K562 (cell line): ENCODE data around the gene SLC22A7. TPM values are rescaled to one million over a fixed set of nuclear protein-coding genes. Genes with fewer than 3 reads are reported as not detected.

Experiments used
- ATAC-seq: fragments of 200-7000 bp; cut with Tn5 transposase; 3 replicates; pipeline ENCODE4 v1.9.1; 2020; ENCODE audit warnings: moderate library complexity
- BruUV-seq: library from RNA; stranded (reverse); fragments of 400-500 nt; replicated peaks from 2 replicates; lab custom pipeline; 2021; lab: Mats Ljungman, UMichigan
- CTCF ChIA-PET: fragments of 300-600 bp; formaldehyde crosslinking; extraction: SDS; loops from one replicate; lab custom pipeline; 2021; ENCODE audit warnings: low intra/inter-chr PET ratio; lab: Yijun Ruan, JAX
- POLR2A ChIA-PET: fragments of 300-600, 350-650 bp; sonication (Branson Sonifier 250); formaldehyde crosslinking; extraction: SDS; loops from one replicate; lab custom pipeline; 2021; ENCODE audit warnings: antibody characterized with exemption, inconsistent platforms; lab: Yijun Ruan, JAX
- DNase-seq, 4 experiments: peaks; one replicate each; pipeline versions ENCODE4 v3.0.0 to v3.0.0-alpha.2; 2011 to 2018; ENCODE audit warnings: low spot score in 3 of 4, mixed read lengths in 3 of 4; ENCODE audit errors: extremely low read depth in 1 of 4
- FAIRE-seq: peaks from 2 replicates; lab custom pipeline; 2011; peaks lifted over from hg19 to GRCh38; lab: Jason Lieb, UNC
- H2AFZ ChIP-seq: 2 replicates; pipeline ENCODE4 v1.6.0; 2011; ENCODE audit warnings: low read depth, low read length, control low read depth, inconsistent platforms
- H3K27ac ChIP-seq: fragments of 200-600 bp; 3 replicates; pipeline ENCODE4 v1.8.0; 2011; ENCODE audit warnings: low read depth, mild to moderate bottlenecking, control low read depth, inconsistent platforms, low read length, moderate library complexity, mixed read lengths; ENCODE audit errors: extremely low read depth
- H3K27me3 ChIP-seq, 2 experiments: fragments of 300-600 bp in 1 of 2; 2 replicates in 1 of 2; 3 replicates in 1 of 2; pipeline versions ENCODE4 v1.6.0 to v1.8.0; 2011; ENCODE audit warnings: inconsistent platforms in 2 of 2, low read length in 2 of 2, mild to moderate bottlenecking in 1 of 2, mixed read lengths in 1 of 2, moderate library complexity in 1 of 2; ENCODE audit not compliant: control insufficient read depth in 2 of 2, insufficient read depth in 2 of 2
- H3K36me3 ChIP-seq: fragments of 300-600 bp; 3 replicates; pipeline ENCODE4 v1.8.0; 2011; ENCODE audit warnings: mild to moderate bottlenecking, low read length, inconsistent platforms; ENCODE audit not compliant: control insufficient read depth, insufficient read depth
- H3K4me1 ChIP-seq, 2 experiments: fragments of 200-600 bp in 1 of 2; replicated peaks in 1 of 2; 2 replicates in 1 of 2; 3 replicates in 1 of 2; pipeline versions ENCODE4 v1.5.1 to v1.8.0; 2011; ENCODE audit warnings: inconsistent platforms in 2 of 2, low read length in 2 of 2, mild to moderate bottlenecking in 1 of 2, mixed read lengths in 1 of 2, moderate library complexity in 1 of 2; ENCODE audit not compliant: control insufficient read depth in 2 of 2, insufficient read depth in 2 of 2
- H3K4me2 ChIP-seq: 2 replicates; pipeline ENCODE4 v1.6.1; 2011; ENCODE audit warnings: low read length, control low read depth, inconsistent platforms, mixed read lengths; ENCODE audit not compliant: insufficient read depth
- H3K4me3 ChIP-seq: fragments of 200-600 bp; sonication (generic), shearing (Covaris generic); 2 replicates; pipeline ENCODE4 v1.5.1; 2016; ENCODE audit warnings: control low read depth, inconsistent platforms
- H3K79me2 ChIP-seq: fragments of 200-600 bp; 3 replicates; pipeline ENCODE4 v1.8.0; 2011; ENCODE audit warnings: low read length, inconsistent platforms; ENCODE audit not compliant: control insufficient read depth, insufficient read depth
- H3K9ac ChIP-seq, 2 experiments: 2 replicates each; pipeline versions ENCODE4 v1.6.0 to v1.6.1; 2011; ENCODE audit warnings: low read depth in 2 of 2, low read length in 2 of 2, control low read depth in 1 of 2, inconsistent platforms in 1 of 2, mild to moderate bottlenecking in 1 of 2, mixed read lengths in 1 of 2; ENCODE audit not compliant: insufficient read depth in 1 of 2
- H3K9me1 ChIP-seq: one replicate; pipeline ENCODE4 v1.6.0; 2011; ENCODE audit warnings: inconsistent platforms, mild to moderate bottlenecking, low read length, moderate library complexity; ENCODE audit not compliant: control insufficient read depth, insufficient read depth
- H3K9me3 ChIP-seq: replicated peaks from 2 replicates; pipeline ENCODE4 v1.5.1; 2011; ENCODE audit warnings: low read depth, low read length, inconsistent platforms; ENCODE audit not compliant: control insufficient read depth, insufficient read depth
- H4K20me1 ChIP-seq: replicated peaks from 2 replicates; pipeline ENCODE4 v1.6.1; 2011; ENCODE audit warnings: low read length, inconsistent platforms, mixed read lengths; ENCODE audit not compliant: control insufficient read depth, insufficient read depth
- CTBP1 ChIP-seq: fragments of 450-650 bp; IDR thresholded peaks from 2 replicates; pipeline ENCODE4 v1.6.1; 2016; ENCODE audit warnings: borderline replicate concordance
- ILF3 ChIP-seq: fragments of 450-650 bp; IDR thresholded peaks from 2 replicates; pipeline ENCODE4 v1.6.1; 2018; ENCODE audit warnings: antibody characterized with exemption, mild to moderate bottlenecking, moderate library complexity, borderline replicate concordance
- RBFOX2 ChIP-seq: fragments of 200-400 bp; formaldehyde crosslinking; IDR thresholded peaks from 2 replicates; pipeline ENCODE4 v1.6.1; 2017; ENCODE audit warnings: low read depth, mild to moderate bottlenecking, low read length, moderate library complexity
- TCF7 ChIP-seq: sonication (generic); IDR thresholded peaks from 2 replicates; pipeline ENCODE4 v1.6.1; 2016; ENCODE audit warnings: antibody characterized with exemption, borderline replicate concordance
- ZFX ChIP-seq: sonication (generic); formaldehyde crosslinking; IDR thresholded peaks from 2 replicates; pipeline ENCODE4 v1.8.0; 2022; ENCODE audit warnings: mild to moderate bottlenecking, missing genetic modification reagents, moderate library complexity
- ZNF197 ChIP-seq: fragments of 200-800 bp; sonication (Bioruptor generic); IDR thresholded peaks from 2 replicates; pipeline ENCODE4 v1.6.1; 2016; ENCODE audit warnings: low read depth, missing genetic modification characterization, missing compliant biosample characterization
- ZNF239 ChIP-seq: fragments of 250-450 bp; sonication (Bioruptor Pico); IDR thresholded peaks from 2 replicates; pipeline ENCODE4 v1.4.0; 2020; ENCODE audit warnings: mild to moderate bottlenecking
- ZNF24 ChIP-seq: fragments of 450-650 bp; IDR thresholded peaks from 2 replicates; pipeline ENCODE4 v1.6.1; 2016
- WGBS: fragments of 100-300 bp; shearing (Covaris generic); methylation state at CpG from one replicate; pipeline ENCODE4 v1.1.6; 2016; ENCODE audit warnings: low coverage, mixed read lengths; ENCODE audit not compliant: insufficient coverage; ENCODE audit errors: missing lambda C conversion rate; 5-methylcytosine and 5-hydroxymethylcytosine counted together
- in situ Hi-C: fragments of 300-500 bp; cut with MboI; formaldehyde crosslinking; loops from 4 replicates; pipeline ENCODE4 v1.15.0; 2018; ENCODE audit warnings: inconsistent platforms, mixed read lengths
- intact Hi-C: fragments of 100-400 bp; cut with micrococcal nuclease; formaldehyde crosslinking; loops from 2 replicates; pipeline ENCODE4 v1.14.2; 2022
- polyA plus RNA-seq, 8 experiments: library from polyadenylated mRNA; depleted of rRNA in 4 of 8; stranded (reverse) in 5 of 8; unstranded in 3 of 8; fragments of >200 nt; fragmentation: Nextera tagmentation in 2 of 8; fragmentation: Illumina TruSeq in 1 of 8; extraction: Ambion mirVana in 2 of 8; extraction: Trizol in 1 of 8; gene quantifications; 2 replicates each; pipeline versions ENCODE4 v1.2.1 to v1.2.3, GENCODE V29; 2011 to 2014; ENCODE audit warnings: inconsistent platforms in 1 of 8, missing spikeins in 1 of 8
- total RNA-seq, 7 experiments: library from RNA; depleted of rRNA in 6 of 7; stranded (reverse); fragments of >200 nt in 6 of 7; fragmentation: Illumina TruSeq in 2 of 7; extraction: Trizol in 2 of 7; gene quantifications; 2 replicates each; pipeline versions ENCODE4 v1.2.1 to v1.2.3, GENCODE V29; 2011 to 2021; ENCODE audit warnings: low replicate concordance in 1 of 7
- TF ChIP-seq, protein P1 (sequence below): fragments of 450-650 bp; IDR thresholded peaks from 2 replicates; pipeline ENCODE4 v1.6.1; 2016; ENCODE audit warnings: missing biosample characterization, missing genetic modification characterization
- TF ChIP-seq, protein P2 (sequence below), 2 experiments: IDR thresholded peaks; 2 replicates each; pipeline ENCODE4 v1.6.1; 2012; ENCODE audit warnings: improper control_type of control experiment in 2 of 2, low read depth in 2 of 2, low read length in 2 of 2, borderline replicate concordance in 1 of 2
- TF ChIP-seq, protein P3 (sequence below): fragments of 450-650 bp; IDR thresholded peaks from 2 replicates; pipeline ENCODE4 v1.7.0; 2016; ENCODE audit warnings: borderline replicate concordance
- TF ChIP-seq, protein P4 (sequence below): fragments of 450-650 bp; formaldehyde crosslinking; conservative IDR thresholded peaks from 2 replicates; pipeline ENCODE4 v1.4.0; 2022; ENCODE audit warnings: mild to moderate bottlenecking, missing genetic modification characterization
- TF ChIP-seq, protein P5 (sequence below): fragments of 250-450 bp; sonication (Bioruptor Pico); IDR thresholded peaks from 2 replicates; pipeline ENCODE4 v1.6.1; 2021; ENCODE audit warnings: mild to moderate bottlenecking
- TF ChIP-seq, protein P6 (sequence below): fragments of 250-450 bp; sonication (Bioruptor Pico); IDR thresholded peaks from 2 replicates; pipeline ENCODE4 v1.8.0; 2022; ENCODE audit warnings: moderate library complexity, mild to moderate bottlenecking, inconsistent platforms

Gene SLC22A7
- total and polyA plus RNA-seq, 9 of the 15 experiments (the other 6 are each of a cell fraction or from before 2014, with no cell fraction given): not detected

DNA sequence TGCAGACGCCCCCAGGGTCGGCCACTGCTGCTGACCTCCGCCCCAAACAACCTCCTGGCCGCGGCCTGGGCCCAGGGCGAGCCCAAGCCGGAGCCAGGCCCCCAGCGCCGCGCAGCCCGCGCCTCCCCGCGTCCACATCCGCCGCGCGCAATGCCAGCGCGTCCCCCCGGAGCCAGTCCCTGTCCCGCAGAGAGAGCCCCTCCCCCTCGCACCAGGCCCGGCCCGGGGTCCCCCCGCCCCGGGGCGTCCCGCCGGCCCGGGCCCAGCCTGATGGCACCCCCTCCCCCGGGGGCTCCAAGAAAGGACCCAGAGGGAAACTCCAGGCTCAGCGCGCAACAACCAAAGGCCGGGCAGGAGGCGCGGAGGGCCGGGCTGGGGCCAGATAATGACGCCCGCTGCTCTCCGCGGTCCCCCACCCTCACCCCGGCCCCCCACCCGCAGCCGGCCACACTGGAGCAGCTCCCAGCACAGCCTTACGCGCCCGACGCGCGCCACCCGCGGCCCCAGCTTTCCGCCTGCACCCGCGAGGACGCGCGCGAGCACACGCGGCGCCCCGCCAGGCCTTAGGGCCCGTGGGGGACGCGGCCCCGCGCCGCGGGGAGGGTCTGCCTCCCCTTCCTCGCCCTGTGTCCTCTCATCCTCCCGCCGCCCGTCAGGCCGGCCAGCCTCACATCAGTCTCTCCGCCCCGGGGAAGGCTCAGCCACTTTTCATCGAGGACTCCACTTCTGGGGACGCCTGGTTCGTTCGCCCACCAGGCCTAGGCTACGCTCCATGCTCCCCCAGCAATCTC lies 12.9 kb upstream of the SLC22A7 start:
- BruUV-seq: no TSS peak
- Histone ChIP-seq H3K9me3 (no peaks in the 10 kb centered on the region), H3K4me3 (no peak overlapping the region), H3K4me2 (no peak overlapping the region), H3K27ac (no peak overlapping the region), H3K36me3 (no peaks in the 10 kb centered on the region), H2AFZ (no peak overlapping the region), H3K79me2 (no peaks in the 10 kb centered on the region), H3K9ac (no peak overlapping the region), H3K9me1 (no peaks in the 10 kb centered on the region), H3K27me3 (peaks cover 41 to 73% of the 10 kb centered on the region in 2 experiments), H4K20me1 (0 out of 2 replicates have a peak, but pooled peaks cover 4% of the 10 kb centered on the region), H3K4me1 (peaks cover 0 to 24% of the 10 kb centered on the region in 2 experiments; a peak in 2 of 5 replicates)
- FAIRE-seq (no peak), DNase-seq (no peak), ATAC-seq (no peak)
- POLR2A ChIA-PET: interaction anchor here (0.6 kb wide), 1 partner anchor 406 kb away, joined by 4 read pairs; the partner anchor contains the start of gene RPL7L1
- WGBS: 9% methylated on average over 16 of the region's 83 CpGs
- intact Hi-C loops (no loop called here), in situ Hi-C loops (no loop called here)
- CTCF ChIA-PET: no interaction called here
- TF ChIP-seq ZNF197 (CRISPR knock-in tag): no peak
- TF ChIP-seq, protein P1, sequence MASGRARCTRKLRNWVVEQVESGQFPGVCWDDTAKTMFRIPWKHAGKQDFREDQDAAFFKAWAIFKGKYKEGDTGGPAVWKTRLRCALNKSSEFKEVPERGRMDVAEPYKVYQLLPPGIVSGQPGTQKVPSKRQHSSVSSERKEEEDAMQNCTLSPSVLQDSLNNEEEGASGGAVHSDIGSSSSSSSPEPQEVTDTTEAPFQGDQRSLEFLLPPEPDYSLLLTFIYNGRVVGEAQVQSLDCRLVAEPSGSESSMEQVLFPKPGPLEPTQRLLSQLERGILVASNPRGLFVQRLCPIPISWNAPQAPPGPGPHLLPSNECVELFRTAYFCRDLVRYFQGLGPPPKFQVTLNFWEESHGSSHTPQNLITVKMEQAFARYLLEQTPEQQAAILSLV (tag): no peak
- TF ChIP-seq TCF7: no peak
- TF ChIP-seq, protein P2, sequence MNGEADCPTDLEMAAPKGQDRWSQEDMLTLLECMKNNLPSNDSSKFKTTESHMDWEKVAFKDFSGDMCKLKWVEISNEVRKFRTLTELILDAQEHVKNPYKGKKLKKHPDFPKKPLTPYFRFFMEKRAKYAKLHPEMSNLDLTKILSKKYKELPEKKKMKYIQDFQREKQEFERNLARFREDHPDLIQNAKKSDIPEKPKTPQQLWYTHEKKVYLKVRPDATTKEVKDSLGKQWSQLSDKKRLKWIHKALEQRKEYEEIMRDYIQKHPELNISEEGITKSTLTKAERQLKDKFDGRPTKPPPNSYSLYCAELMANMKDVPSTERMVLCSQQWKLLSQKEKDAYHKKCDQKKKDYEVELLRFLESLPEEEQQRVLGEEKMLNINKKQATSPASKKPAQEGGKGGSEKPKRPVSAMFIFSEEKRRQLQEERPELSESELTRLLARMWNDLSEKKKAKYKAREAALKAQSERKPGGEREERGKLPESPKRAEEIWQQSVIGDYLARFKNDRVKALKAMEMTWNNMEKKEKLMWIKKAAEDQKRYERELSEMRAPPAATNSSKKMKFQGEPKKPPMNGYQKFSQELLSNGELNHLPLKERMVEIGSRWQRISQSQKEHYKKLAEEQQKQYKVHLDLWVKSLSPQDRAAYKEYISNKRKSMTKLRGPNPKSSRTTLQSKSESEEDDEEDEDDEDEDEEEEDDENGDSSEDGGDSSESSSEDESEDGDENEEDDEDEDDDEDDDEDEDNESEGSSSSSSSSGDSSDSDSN (IDR thresholded peaks at IDR 0.05; ENCODE audit: borderline replicate concordance in 1 of 2, low read depth in 2 of 2, low read length in 2 of 2): no peak
- no peak for TF ChIP-seq CTBP1
- no peak for TF ChIP-seq RBFOX2
- TF ChIP-seq, protein P3, sequence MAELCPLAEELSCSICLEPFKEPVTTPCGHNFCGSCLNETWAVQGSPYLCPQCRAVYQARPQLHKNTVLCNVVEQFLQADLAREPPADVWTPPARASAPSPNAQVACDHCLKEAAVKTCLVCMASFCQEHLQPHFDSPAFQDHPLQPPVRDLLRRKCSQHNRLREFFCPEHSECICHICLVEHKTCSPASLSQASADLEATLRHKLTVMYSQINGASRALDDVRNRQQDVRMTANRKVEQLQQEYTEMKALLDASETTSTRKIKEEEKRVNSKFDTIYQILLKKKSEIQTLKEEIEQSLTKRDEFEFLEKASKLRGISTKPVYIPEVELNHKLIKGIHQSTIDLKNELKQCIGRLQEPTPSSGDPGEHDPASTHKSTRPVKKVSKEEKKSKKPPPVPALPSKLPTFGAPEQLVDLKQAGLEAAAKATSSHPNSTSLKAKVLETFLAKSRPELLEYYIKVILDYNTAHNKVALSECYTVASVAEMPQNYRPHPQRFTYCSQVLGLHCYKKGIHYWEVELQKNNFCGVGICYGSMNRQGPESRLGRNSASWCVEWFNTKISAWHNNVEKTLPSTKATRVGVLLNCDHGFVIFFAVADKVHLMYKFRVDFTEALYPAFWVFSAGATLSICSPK: no peak
- TF ChIP-seq ZFX (CRISPR knock-in tag): no peak
- TF ChIP-seq ZNF24: no peak
- TF ChIP-seq, protein P4, sequence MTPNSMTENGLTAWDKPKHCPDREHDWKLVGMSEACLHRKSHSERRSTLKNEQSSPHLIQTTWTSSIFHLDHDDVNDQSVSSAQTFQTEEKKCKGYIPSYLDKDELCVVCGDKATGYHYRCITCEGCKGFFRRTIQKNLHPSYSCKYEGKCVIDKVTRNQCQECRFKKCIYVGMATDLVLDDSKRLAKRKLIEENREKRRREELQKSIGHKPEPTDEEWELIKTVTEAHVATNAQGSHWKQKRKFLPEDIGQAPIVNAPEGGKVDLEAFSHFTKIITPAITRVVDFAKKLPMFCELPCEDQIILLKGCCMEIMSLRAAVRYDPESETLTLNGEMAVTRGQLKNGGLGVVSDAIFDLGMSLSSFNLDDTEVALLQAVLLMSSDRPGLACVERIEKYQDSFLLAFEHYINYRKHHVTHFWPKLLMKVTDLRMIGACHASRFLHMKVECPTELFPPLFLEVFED (CRISPR knock-in tag): no peak
- TF ChIP-seq, protein P5, sequence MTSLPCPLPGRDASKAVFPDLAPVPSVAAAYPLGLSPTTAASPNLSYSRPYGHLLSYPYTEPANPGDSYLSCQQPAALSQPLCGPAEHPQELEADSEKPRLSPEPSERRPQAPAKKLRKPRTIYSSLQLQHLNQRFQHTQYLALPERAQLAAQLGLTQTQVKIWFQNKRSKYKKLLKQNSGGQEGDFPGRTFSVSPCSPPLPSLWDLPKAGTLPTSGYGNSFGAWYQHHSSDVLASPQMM: no peak
- no peak for TF ChIP-seq ILF3
- TF ChIP-seq ZNF239 (CRISPR knock-in tag): no peak
- TF ChIP-seq, protein P6, sequence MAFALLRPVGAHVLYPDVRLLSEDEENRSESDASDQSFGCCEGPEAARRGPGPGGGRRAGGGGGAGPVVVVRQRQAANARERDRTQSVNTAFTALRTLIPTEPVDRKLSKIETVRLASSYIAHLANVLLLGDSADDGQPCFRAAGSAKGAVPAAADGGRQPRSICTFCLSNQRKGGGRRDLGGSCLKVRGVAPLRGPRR (CRISPR knock-in tag): no peak
